Epithelial cell of proximal tubule (primary cell): ENCODE data around the gene ZNF154. TPM values are rescaled to one million over a fixed set of nuclear protein-coding genes. Genes with fewer than 3 reads are reported as not detected.

Experiments used
- DNase-seq: peaks from one replicate; pipeline ENCODE4 v3.0.0-alpha.2; 2011; ENCODE audit warnings: low read depth
- H3K4me3 ChIP-seq: 2 replicates; pipeline ENCODE4 v1.5.1; 2011; ENCODE audit warnings: low read depth, mild to moderate bottlenecking, low read length
- CTCF ChIP-seq: conservative IDR thresholded peaks from 2 replicates; pipeline ENCODE4 v1.5.1; 2012; ENCODE audit warnings: low read depth, mild to moderate bottlenecking, low read length
- total RNA-seq: library from RNA; depleted of rRNA; stranded (reverse); fragments of >200 nt; gene quantifications from 2 replicates; pipeline ENCODE4 v1.2.3, GENCODE V29; 2015

The ZNF154 gene
- total RNA-seq, 1 donor from 2014 or later: 2.1 TPM

DNA sequence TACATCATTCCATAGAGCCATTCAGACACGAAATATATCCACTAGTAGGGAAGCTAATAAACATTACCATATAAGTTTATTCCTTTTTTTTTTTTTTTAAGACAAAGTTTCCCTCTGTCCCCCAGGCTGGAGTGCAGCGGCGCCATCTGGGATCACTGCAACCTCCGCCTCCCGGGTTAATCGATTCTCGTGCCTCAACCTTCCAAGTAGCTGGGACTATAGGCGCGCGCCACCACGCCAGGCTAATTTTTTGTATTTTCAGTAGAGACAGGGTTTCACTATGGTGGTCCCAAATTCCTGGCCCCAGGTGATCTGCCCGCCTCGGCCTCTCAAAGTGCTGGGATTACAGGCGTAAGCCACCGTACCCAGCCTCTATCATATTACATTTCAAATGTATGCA is 612 bp upstream of the ZNF154 start:
- no peak for TF ChIP-seq CTCF
- H3K4me3 ChIP-seq: no peak overlapping the region
- DNase-seq: no peak

DNA sequence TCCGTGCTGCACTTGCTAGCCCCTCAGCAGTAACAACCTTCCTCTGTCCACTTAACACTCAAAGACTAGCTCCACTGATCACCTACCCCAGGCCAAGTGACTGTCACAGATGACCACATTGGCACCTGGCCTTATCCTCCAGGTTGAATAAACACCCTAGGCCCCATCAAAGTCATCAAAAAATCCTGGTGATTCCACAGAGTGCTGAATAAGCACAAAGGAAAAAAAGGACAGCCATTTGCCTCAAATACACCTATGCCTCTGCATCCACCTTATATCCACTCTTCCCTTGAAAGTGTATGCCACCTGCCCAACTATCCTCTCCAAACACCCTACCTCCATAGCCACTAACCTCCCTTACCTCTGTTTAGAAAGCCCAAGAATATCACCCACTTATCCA is 2.7 kb downstream of the ZNF154 start:
- no peak for DNase-seq
- TF ChIP-seq CTCF: no peak
- no peak overlapping the region for H3K4me3 ChIP-seq

- H3K4me3 ChIP-seq: no peak overlapping the region
- no peak for TF ChIP-seq CTCF
- DNase-seq: no peak
Measured at GRCh38 chr19:57701625-57702024, 7.4 kb downstream of the ZNF154 start.

DNA sequence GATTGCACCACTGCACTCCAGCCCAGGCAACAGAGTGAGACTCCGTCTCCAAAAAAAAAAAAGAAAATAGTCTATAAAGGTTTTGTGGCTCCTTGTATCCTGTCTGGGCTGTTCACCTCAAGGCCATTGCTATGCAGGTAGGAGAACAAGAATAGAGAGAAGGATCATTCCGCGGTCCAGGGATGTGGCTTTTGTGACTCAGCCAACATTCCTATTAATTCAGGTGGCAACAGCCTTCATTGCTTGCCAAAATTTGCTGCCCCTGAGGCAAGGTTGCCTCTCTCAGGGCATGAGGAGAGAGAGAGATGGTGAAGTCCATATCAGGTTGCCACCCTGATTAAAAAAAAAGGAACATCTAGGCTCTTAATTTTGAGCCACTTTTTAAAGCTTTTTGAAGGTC is 19.3 kb downstream of the ZNF154 start:
- no peak overlapping the region for H3K4me3 ChIP-seq
- DNase-seq: no peak
- TF ChIP-seq CTCF: no peak

GRCh38 chr19:57688011-57688763 is 20.8 kb downstream of the ZNF154 start:
- no peak overlapping the region for H3K4me3 ChIP-seq
- DNase-seq: no peak
- TF ChIP-seq CTCF: no peak

DNA sequence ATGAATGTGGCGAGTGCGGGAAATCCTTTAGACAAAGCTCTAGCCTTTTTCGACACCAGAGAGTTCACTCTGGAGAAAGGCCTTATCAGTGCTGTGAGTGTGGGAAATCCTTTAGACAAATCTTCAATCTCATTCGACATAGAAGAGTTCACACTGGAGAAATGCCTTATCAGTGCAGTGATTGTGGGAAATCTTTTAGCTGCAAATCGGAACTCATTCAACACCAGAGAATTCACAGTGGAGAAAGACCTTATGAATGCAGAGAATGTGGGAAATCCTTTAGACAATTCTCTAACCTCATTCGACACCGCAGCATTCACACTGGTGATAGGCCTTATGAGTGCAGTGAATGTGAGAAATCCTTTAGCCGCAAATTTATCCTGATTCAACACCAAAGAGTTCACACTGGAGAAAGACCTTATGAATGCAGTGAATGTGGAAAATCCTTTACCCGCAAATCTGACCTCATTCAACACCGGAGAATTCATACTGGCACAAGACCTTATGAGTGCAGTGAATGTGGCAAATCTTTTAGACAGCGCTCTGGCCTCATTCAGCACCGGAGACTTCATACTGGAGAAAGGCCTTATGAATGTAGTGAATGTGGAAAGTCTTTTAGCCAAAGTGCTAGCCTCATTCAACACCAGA is 21.5 kb downstream of the ZNF154 start:
- no peak for TF ChIP-seq CTCF
- no peak overlapping the region for H3K4me3 ChIP-seq
- no peak for DNase-seq

- no peak overlapping the region for H3K4me3 ChIP-seq
- no peak for DNase-seq
- no peak for TF ChIP-seq CTCF
Measured at GRCh38 chr19:57686727-57687126, 22.3 kb downstream of the ZNF154 start.
